Ascending aorta (tissue), 2 donors: ENCODE measurements around the gene HSPA4L. TPM values are rescaled to one million over a fixed set of nuclear protein-coding genes. Genes with fewer than 3 reads are reported as not detected.

Experiments used
- DNase-seq, 2 donors: peaks; one replicate each; pipeline ENCODE4 v3.0.0-alpha.2; 2019; ENCODE audit warnings: low spot score in 2 of 2
- H3K27ac ChIP-seq, 2 donors: fragments of 200-600 bp; sonication (generic); one replicate each; pipeline ENCODE4 v1.5.1; 2016 to 2017; ENCODE audit warnings: mild to moderate bottlenecking in 1 of 2
- H3K27me3 ChIP-seq: fragments of 200-600 bp; sonication (generic); one replicate; pipeline ENCODE4 v1.5.1; 2017
- H3K36me3 ChIP-seq, 2 donors: fragments of 200-600 bp; sonication (generic); one replicate each; pipeline ENCODE4 v1.5.1; 2016
- H3K4me1 ChIP-seq, 2 donors: fragments of 200-600 bp; sonication (generic); one replicate each; pipeline ENCODE4 v1.5.1; 2016 to 2017; ENCODE audit warnings: mild to moderate bottlenecking in 1 of 2
- H3K4me3 ChIP-seq, 2 donors: fragments of 200-600 bp; sonication (generic); one replicate each; pipeline ENCODE4 v1.5.1; 2016 to 2017; ENCODE audit warnings: mild to moderate bottlenecking in 1 of 2
- H3K9me3 ChIP-seq, 2 donors: fragments of 200-600 bp; sonication (generic); one replicate each; pipeline ENCODE4 v1.5.1; 2016
- CTCF ChIP-seq, 3 experiments: fragments of 200-600 bp in 2 of 3; fragments of 450-650 bp in 1 of 3; sonication (generic) in 2 of 3; IDR thresholded peaks; one replicate each; pipeline ENCODE4 v1.5.1; 2016 to 2019; ENCODE audit warnings: antibody characterized with exemption in 3 of 3, mild to moderate bottlenecking in 1 of 3, moderate library complexity in 1 of 3
- intact Hi-C: fragments of 100-400 bp; cut with DNase I; formaldehyde crosslinking; loops from one replicate; pipeline ENCODE4 v1.15.1; 2023
- total RNA-seq: library from RNA; depleted of rRNA; stranded (reverse); fragments of >200 nt; gene quantifications from one replicate; pipeline ENCODE4 v1.1.0, GENCODE V29; 2016

HSPA4L gene
- total RNA-seq, 1 donor from 2014 or later, result 5.5 TPM

- Histone ChIP-seq H3K4me3 (no peak overlapping the region), H3K4me1 (no peaks in the 10 kb centered on the region), H3K9me3 (no peaks in the 10 kb centered on the region), H3K27ac (no peak overlapping the region), H3K36me3 (no peaks in the 10 kb centered on the region), H3K27me3 (no peaks in the 10 kb centered on the region)
- no peak for DNase-seq
- intact Hi-C loops, result no loop called here
- TF ChIP-seq CTCF (IDR thresholded peaks at IDR 0.05), result no peak
These were observed 106.4 kb downstream of the HSPA4L start for GRCh38 chr4:127888559-127888958.

- no peaks in the 10 kb centered on the region for H3K4me1 ChIP-seq
- no peak for TF ChIP-seq CTCF (IDR thresholded peaks at IDR 0.05)
- no peaks in the 10 kb centered on the region for H3K36me3 ChIP-seq
- no peak overlapping the region for H3K27ac ChIP-seq
- H3K4me3 ChIP-seq, result no peak overlapping the region
- no peaks in the 10 kb centered on the region for H3K27me3 ChIP-seq
- intact Hi-C loops, result no loop called here
- DNase-seq, result no peak
- no peaks in the 10 kb centered on the region for H3K9me3 ChIP-seq
These were observed 107.8 kb downstream of the HSPA4L start for GRCh38 chr4:127889903-127890302.

Other genes starting within 250 kb of the HSPA4L start
- gene INTU, start 149.4 kb upstream of the HSPA4L start, total RNA-seq, result 3.1 TPM
- not detected for gene SLC25A31, start 51.9 kb upstream of the HSPA4L start, total RNA-seq
- not detected for gene PLK4, start 98.6 kb downstream of the HSPA4L start, total RNA-seq
- 26.3 TPM for gene MFSD8, start 182.9 kb downstream of the HSPA4L start, total RNA-seq
- gene ABHD18, start 183.1 kb downstream of the HSPA4L start, total RNA-seq, result 3.5 TPM